MCF 10A (cell line): Measurements from ENCODE around the gene CBX2. TPM values are rescaled to one million over a fixed set of nuclear protein-coding genes. Genes with fewer than 3 reads are reported as not detected.

Experiments used
- BruUV-seq: library from RNA; stranded (reverse); fragments of 400-500 nt; replicated peaks from 2 replicates; lab custom pipeline; 2021; lab: Mats Ljungman, UMichigan
- CTCF ChIA-PET: fragments of 300-600 bp; sonication (Branson Sonifier 250); formaldehyde crosslinking; extraction: SDS; loops from one replicate; lab custom pipeline; 2021; ENCODE audit warnings: antibody characterized with exemption, inconsistent platforms; lab: Yijun Ruan, JAX
- POLR2A ChIA-PET: fragments of 300-600, 350-650 bp; sonication (Branson Sonifier 250); formaldehyde crosslinking; extraction: SDS; loops from one replicate; lab custom pipeline; 2020; ENCODE audit warnings: antibody characterized with exemption, inconsistent platforms; lab: Yijun Ruan, JAX
- DNase-seq: peaks from one replicate; pipeline ENCODE4 v3.0.0-alpha.2; 2018; ENCODE audit not compliant: unreplicated experiment
- H3K27ac Mint-ChIP-seq: one replicate; pipeline ENCODE4 v1.8.0; 2022; ENCODE audit warnings: mild to moderate bottlenecking, low read depth, mixed read lengths; ENCODE audit not compliant: unreplicated experiment
- H3K27me3 Mint-ChIP-seq: one replicate; pipeline ENCODE4 v1.8.0; 2022; ENCODE audit warnings: mixed read lengths; ENCODE audit not compliant: insufficient read depth, unreplicated experiment
- H3K36me3 Mint-ChIP-seq: one replicate; pipeline ENCODE4 v1.8.0; 2022; ENCODE audit warnings: mild to moderate bottlenecking, moderate library complexity, mixed read lengths; ENCODE audit not compliant: insufficient read depth, unreplicated experiment
- H3K4me1 Mint-ChIP-seq: one replicate; pipeline ENCODE4 v1.8.0; 2022; ENCODE audit warnings: mixed read lengths; ENCODE audit not compliant: insufficient read depth, unreplicated experiment
- H3K4me3 Mint-ChIP-seq: one replicate; pipeline ENCODE4 v1.8.0; 2022; ENCODE audit warnings: mild to moderate bottlenecking, moderate library complexity, mixed read lengths; ENCODE audit not compliant: unreplicated experiment
- H3K9me3 Mint-ChIP-seq: one replicate; pipeline ENCODE4 v1.8.0; 2022; ENCODE audit warnings: mixed read lengths; ENCODE audit not compliant: unreplicated experiment
- intact Hi-C: fragments of 100-400 bp; cut with micrococcal nuclease; formaldehyde crosslinking; loops from 2 replicates; pipeline ENCODE4 v1.14.1; 2022
- total RNA-seq: library from RNA; stranded (reverse); gene quantifications from 2 replicates; pipeline ENCODE4 v1.2.3, GENCODE V29; 2022
- TF ChIP-seq, protein P1 (sequence below): fragments of 200-600 bp; IDR thresholded peaks from one replicate; pipeline ENCODE4 v1.8.0; 2022; ENCODE audit warnings: antibody characterized with exemption, mild to moderate bottlenecking; ENCODE audit not compliant: unreplicated experiment

Gene CBX2
- total RNA-seq, 1 experiment from 2014 or later, result 3.9 TPM

DNA sequence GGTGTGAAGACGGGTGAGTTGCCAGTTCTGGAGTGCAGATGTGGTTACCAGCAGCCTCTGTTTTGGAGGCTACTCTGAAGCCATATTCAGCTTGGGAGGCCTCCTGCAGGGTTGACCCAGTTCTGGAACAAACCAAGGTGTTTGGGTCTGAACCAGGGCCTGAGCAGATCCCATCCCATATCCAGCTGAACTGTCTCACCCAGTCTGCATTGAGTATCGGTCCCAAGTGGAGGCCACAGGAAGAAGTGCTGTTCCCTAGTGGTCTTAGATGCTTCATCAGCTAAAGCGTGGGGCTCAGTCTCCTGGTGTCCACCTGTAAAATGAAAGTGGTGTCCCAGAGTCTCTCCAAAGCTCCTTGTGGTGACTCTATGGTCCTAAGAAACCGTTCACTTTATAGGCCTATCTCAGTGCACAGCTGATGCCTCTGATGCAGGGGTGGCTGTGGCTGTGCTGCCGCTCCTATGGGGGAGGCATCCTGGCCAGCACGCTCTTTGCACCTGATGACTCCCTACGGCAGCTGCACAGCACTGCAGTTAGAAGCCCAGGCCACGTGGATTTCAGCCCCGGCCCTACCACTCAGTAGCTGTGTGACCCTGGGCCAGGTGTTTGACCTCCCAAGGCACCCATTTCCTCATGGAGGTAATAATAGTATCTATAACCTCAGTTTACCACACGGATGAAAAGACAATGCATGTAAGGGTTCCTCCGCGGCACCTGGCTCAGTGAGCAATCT lies 40.2 kb downstream of the CBX2 start:
- H3K27me3 Mint-ChIP-seq, result no peaks in the 10 kb centered on the region
- POLR2A ChIA-PET, result interaction anchor here (0.7 to 1.7 kb wide), 6 partner anchors 10 to 125 kb away, joined by 3 to 5 read pairs (median 4); partner anchors contain the start of gene CBX4
- no TSS peak for BruUV-seq
- CTCF ChIA-PET, result interaction anchor here (0.7 to 1.2 kb wide), 3 partner anchors 10 to 97 kb away, joined by 3 read pairs; no protein-coding TSS in a partner anchor
- H3K4me3 Mint-ChIP-seq, result no peak overlapping the region
- H3K36me3 Mint-ChIP-seq, result peaks cover 6% of the 10 kb centered on the region
- peaks cover 5% of the 10 kb centered on the region for H3K4me1 Mint-ChIP-seq
- H3K9me3 Mint-ChIP-seq, result no peaks in the 10 kb centered on the region
- intact Hi-C loops, result no loop called here
- no peak for DNase-seq
- no peak overlapping the region for H3K27ac Mint-ChIP-seq
- TF ChIP-seq, protein P1, sequence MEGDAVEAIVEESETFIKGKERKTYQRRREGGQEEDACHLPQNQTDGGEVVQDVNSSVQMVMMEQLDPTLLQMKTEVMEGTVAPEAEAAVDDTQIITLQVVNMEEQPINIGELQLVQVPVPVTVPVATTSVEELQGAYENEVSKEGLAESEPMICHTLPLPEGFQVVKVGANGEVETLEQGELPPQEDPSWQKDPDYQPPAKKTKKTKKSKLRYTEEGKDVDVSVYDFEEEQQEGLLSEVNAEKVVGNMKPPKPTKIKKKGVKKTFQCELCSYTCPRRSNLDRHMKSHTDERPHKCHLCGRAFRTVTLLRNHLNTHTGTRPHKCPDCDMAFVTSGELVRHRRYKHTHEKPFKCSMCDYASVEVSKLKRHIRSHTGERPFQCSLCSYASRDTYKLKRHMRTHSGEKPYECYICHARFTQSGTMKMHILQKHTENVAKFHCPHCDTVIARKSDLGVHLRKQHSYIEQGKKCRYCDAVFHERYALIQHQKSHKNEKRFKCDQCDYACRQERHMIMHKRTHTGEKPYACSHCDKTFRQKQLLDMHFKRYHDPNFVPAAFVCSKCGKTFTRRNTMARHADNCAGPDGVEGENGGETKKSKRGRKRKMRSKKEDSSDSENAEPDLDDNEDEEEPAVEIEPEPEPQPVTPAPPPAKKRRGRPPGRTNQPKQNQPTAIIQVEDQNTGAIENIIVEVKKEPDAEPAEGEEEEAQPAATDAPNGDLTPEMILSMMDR, result no peak

DNA sequence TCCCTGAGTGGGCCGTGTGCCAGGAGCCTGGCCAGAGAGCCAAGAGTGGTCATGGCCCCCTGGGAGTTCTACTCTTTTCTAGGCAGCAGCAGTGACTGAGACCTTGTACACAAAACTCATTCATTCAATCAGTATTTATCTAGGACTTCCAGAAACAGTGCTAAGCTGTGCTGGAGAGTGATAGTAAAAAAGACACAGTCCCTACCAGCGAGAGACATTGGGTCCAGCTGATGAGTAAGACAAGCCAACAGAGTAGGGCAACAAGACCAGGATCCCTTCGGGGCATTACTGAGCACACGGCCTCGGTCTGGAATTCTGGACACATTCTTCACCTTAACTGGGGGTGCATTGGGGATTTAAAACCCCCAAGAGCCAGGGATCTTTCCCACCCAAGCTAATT lies 41.1 kb downstream of the CBX2 start:
- ChIA-PET CTCF (interaction anchor here (1.1 to 1.2 kb wide), 2 partner anchors 16 to 97 kb away, joined by 3 to 4 read pairs; no protein-coding TSS in a partner anchor), POLR2A (interaction anchor here (0.9 to 2.3 kb wide), 3 partner anchors 11 to 20 kb away, joined by 3 to 6 read pairs (median 5); partner anchors contain the start of gene CBX4)

GRCh38 chr17:79819534-79820276 lies 41.8 kb downstream of the CBX2 start:
- Mint-ChIP-seq H3K36me3 (no peaks in the 10 kb centered on the region), H3K4me1 (no peaks in the 10 kb centered on the region), H3K27ac (no peak overlapping the region), H3K4me3 (no peak overlapping the region), H3K27me3 (no peaks in the 10 kb centered on the region), H3K9me3 (no peaks in the 10 kb centered on the region)
- TF ChIP-seq, protein P1, result no peak
- intact Hi-C loops, result no loop called here
- POLR2A ChIA-PET, result interaction anchor here (1.6 to 2.3 kb wide), 2 partner anchors 17 to 20 kb away, joined by 5 to 6 read pairs; partner anchors contain the start of gene CBX4
- CTCF ChIA-PET, result interaction anchor here (0.6 to 1.1 kb wide), 2 partner anchors 8 to 16 kb away, joined by 4 read pairs; no protein-coding TSS in a partner anchor
- DNase-seq, result no peak
- no TSS peak for BruUV-seq

More for the DNA sequence above, 41.1 kb downstream of the CBX2 start:
- Mint-ChIP-seq H3K9me3 (no peaks in the 10 kb centered on the region), H3K4me1 (peaks cover 5% of the 10 kb centered on the region), H3K4me3 (no peak overlapping the region), H3K27ac (no peak overlapping the region), H3K36me3 (peaks cover under 1% of the 10 kb centered on the region), H3K27me3 (no peaks in the 10 kb centered on the region)
- TF ChIP-seq, protein P1, result no peak
- no peak for DNase-seq
- intact Hi-C loops, result no loop called here
- no TSS peak for BruUV-seq

DNA sequence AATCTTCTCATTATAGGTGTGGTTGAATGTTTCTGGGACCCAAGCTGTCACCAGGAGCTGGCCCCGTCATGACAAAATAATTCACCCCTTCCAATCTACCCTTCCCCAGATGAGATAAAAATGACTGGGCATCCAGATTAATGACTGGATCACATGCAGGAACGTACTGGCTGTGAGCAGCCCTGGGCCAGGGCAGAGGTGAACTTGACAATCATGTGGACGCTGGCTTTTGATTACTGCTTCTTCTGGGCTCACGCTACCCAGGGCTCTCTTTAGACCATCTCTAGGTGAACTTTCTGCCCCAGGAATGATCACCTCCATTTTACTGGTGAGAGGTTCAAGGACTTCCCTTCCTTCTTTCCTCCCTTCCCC lies 43.0 kb downstream of the CBX2 start:
- H3K9me3 Mint-ChIP-seq, result no peaks in the 10 kb centered on the region
- CTCF ChIA-PET, result interaction anchor here (0.6 kb wide), 1 partner anchor 79 kb away, joined by 3 read pairs; no protein-coding TSS in a partner anchor
- intact Hi-C loops, result no loop called here

More for the DNA sequence above, 43.0 kb downstream of the CBX2 start:
- POLR2A ChIA-PET, result interaction anchor here (0.5 to 2.3 kb wide), 4 partner anchors 16 to 172 kb away, joined by 3 to 6 read pairs (median 4); no protein-coding TSS in a partner anchor
- DNase-seq, result no peak
- Mint-ChIP-seq H3K4me1 (no peaks in the 10 kb centered on the region), H3K27me3 (no peaks in the 10 kb centered on the region), H3K4me3 (no peak overlapping the region), H3K36me3 (no peaks in the 10 kb centered on the region), H3K27ac (no peak overlapping the region)
- TF ChIP-seq, protein P1, result no peak
- BruUV-seq, result no TSS peak
